ENCODE measurements around the gene MAP4.
"Not testable (repeated sequence)": the region's sequence is repeated elsewhere in the genome, so short reads cannot be mapped to it uniquely, and the experiment has no call there.

Gene MAP4

DNA sequence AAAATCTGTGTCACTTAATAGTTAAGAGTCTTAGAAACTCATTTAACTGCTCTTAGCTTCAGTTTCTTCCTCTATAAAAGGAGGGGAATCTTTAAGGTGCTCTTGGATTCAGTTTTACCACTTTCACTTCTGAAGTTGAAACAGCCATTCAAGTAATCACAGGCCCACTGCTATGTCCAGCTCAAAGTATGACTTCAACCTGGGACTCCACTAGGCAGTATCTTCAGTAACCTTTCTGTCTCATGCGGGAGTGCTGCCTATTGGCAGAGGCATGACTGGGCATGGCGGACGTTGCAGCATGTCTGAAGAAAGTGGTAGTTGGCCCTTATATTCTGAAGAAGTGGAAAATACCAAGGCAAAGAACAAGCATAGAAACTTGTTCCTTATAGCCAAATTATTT is 121.0 kb downstream of the MAP4 start:
- DNase-seq = no peak

DNA sequence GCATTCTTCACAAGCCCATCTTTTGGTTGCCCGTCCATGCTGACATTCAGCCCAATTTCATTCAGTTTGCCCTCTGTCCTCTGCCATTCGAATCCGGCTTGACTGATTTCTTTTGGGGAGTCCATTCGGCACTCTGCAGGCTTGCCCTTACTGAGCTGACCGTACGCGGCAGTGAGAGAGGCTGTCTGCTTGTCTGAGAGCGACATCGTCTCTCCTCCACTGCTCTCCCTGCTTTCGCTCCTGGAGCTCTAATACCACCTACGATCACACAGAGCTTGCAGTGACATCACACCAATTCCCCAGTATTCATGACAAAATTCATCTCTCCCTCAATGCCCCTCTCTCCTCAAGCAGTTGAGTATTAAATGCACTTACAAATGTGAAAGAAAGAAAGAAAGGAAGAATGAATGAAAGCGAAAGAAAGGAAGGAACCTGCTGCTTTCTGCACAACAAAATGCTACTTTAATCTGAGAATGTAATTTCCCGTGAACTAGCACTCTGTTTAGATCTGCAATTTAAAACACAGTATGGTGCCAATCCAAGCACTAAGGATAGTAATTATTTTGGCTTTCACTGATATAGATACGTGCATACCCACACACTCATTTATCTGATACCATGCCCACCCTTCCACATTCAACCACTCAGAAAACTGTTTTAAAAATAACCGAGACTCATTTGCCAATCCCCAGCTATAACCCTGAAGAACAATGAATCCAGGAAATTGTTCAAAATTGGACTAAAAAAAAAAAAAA is 123.8 kb downstream of the MAP4 start:
- no peak for DNase-seq

DNA sequence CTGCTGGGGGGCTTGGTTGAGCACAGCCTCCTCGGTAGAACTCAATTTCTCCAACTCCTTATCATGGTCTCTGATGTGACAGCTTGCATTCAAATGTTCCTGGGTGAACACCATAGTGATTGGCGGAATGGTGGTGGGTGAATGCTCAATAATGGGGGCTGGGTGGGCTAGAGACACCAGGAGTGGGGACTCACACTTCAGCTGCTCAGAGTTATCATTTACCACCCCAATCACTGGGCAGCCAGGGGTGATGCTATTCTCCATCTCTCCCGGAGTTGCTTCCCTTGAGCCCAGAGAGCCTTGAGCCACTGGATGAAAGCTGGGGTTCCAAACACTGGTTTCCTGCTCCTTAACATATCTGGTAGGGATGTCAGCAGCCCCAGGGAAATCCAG is 124.6 kb downstream of the MAP4 start:
- DNase-seq = no peak

DNA sequence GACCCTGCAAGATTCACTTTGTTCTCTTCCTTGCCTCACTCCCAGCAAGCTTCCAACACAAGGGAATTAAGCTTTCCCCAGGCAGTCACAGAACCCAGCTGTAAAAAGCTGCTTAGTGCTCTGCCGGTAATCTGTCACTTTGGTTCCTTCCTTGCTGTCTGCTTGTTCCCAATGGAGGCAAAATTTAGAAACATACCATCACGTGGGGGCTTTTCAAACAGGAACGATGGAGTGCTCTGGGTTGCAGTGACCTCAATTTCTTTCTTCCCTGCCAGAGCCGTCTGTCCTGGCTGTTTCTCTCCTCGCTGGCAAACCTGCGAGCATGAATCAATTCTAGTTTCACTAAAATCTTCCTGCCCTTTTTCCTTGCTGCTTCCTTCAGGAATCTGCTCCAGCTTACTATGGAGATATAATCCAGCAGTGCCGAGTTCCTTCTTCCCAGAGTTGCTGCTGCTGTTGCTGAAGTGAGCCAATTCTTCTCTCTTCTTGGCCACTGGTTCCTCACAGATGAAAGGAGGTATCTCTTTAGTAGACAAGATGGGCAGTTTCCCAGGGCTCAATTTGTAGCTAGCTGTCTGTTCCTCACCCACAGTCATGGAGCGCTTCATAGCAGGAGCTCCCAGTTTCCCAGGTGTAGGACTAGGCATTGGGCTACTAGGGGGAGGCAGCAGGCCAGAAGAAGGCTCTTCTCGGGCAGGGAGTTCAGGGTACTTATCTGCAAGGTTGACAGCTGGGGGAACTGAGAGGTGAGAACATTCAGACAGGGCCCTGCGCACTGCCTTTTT is 125.2 kb downstream of the MAP4 start:
- DNase-seq = no peak

- no peak for DNase-seq
Measured at GRCh38 chr3:47890126-47890827, 125.9 kb downstream of the MAP4 start.

DNA sequence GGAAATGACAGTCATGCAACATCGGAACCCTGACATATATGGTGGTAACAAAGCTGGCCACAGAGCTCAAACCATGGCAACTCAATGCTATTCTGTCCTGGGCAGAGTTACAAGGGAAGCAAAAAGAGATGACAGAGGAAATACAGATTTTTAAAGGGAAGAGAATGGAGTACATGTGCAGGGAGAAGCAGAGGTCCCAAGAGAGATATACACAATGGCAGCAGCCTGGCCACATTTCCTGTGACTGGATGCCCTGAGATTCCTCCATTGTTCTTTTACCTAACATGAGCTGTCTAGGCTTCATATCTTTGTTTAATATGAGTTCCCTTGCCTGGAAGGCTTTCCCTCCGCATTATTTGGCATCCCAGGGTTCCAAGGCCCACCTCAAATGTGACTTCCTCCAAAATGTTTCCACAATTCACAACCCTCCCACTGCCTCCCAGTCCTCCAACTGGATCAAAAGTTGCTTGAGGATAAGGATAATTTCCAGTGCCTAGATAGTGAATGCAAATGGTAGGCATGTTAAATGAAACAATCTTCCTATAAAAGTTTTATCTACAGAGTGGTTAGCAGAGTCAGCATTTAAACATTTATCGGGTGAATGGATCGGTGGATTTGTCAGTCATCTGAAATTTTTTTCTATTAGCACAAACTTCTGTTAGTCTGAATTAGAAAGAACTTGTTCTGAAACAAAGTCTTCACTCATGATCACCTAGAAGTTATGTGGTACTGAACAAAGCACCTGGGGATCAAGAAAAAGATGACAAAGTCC is 127.0 kb downstream of the MAP4 start:
- DNase-seq = no peak

- not testable (repeated sequence) for DNase-seq
Measured at GRCh38 chr3:47887991-47888390, 128.2 kb downstream of the MAP4 start.

GRCh38 chr3:47885168-47885567 is 131.0 kb downstream of the MAP4 start:
- DNase-seq = no peak

DNA sequence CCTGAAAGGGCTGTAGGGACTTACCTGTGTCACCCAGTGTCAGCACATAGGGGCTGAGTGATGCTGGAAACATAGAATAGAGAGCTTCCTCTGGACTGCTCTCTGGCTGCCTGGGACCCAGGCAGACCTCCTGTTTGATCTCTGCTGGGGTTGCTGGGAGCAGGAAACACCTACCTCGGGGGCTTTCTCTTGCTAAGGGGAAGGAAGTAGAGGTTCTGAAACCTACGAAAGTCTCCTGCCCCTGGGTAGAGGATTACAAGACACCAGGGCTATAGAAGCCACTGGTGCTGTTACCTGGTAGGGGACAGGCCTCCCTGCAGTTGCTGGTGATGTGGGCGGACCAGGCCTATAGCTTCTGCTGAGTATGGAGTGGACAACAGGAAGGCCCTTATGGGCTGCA is 131.6 kb downstream of the MAP4 start:
- no peak for DNase-seq

GRCh38 chr3:47882338-47882737 is 133.9 kb downstream of the MAP4 start:
- no peak for DNase-seq

- DNase-seq = no peak
Measured at GRCh38 chr3:47877719-47878118, 138.5 kb downstream of the MAP4 start.

GRCh38 chr3:47877290-47877689 is 138.9 kb downstream of the MAP4 start:
- no peak for DNase-seq

- no peak for DNase-seq
Measured at GRCh38 chr3:47874913-47875312, 141.3 kb downstream of the MAP4 start.

DNA sequence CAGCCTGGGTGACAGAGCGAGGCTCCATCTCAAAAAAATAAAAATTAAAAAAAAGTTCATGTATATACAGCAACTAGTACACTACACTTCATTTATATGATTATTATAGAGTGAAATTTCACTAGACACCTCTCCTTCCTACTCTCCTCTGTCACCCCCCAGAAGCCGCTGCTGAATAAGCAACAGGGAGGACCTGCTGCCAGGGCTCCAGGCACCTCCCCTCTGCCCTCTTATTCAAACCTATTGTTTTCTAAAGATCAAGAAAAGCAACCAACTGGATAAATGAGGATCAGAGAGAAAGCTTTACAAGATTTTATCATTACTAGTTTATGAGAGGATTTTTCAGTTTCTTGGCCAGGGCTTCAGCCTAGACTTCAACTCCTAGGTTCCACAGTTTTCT is 141.8 kb downstream of the MAP4 start:
- no peak for DNase-seq

DNA sequence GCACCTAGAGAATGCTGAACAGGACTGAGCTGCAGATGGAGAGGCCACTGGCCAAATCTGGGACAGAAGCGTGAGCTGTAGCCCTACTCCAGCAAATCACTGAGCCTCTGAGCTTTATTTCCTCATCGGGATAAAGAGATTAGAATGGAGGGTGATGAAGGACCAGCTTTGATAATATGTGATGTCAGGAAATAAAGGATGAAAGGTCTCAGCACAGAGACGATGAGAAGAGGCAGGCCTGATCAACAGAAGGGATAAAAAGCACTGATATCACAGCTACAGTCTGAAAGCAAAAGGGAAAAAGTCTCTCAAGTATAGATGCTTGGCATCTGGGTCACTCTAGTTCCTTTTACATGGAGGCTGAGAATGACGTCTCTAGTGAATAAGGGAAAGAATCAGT is 143.3 kb downstream of the MAP4 start:
- DNase-seq = no peak

- DNase-seq = no peak
Measured at GRCh38 chr3:47871389-47871788, 144.8 kb downstream of the MAP4 start.

GRCh38 chr3:47870702-47871260 is 145.4 kb downstream of the MAP4 start:
- DNase-seq = no peak

- no peak for DNase-seq
Measured at GRCh38 chr3:47870156-47870555, 146.1 kb downstream of the MAP4 start.

DNA sequence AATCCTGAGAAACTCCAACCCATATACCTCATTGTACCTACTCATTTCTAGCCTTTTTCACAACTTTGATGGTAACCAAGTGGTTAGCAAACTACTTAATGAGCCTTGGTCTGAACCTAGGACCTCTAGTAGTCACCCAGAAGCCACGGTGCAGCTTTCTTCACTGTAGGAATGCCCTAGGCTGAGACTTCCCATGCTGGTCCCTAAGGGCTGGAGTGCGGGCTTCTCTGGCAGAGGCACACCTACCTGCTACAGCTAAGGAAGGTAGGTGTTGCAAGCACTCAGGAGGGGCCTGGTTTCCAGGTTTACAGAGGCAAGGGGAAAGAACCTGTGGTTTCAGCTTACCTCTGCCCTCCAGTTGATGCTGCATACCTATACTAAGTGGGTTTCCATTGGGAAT is 147.9 kb downstream of the MAP4 start:
- no peak for DNase-seq

GRCh38 chr3:47867451-47868044 is 148.7 kb downstream of the MAP4 start:
- DNase-seq = no peak

- DNase-seq = no peak
Measured at GRCh38 chr3:47865192-47865591, 151.0 kb downstream of the MAP4 start.

- DNase-seq = no peak
Measured at GRCh38 chr3:47863391-47864128, 152.7 kb downstream of the MAP4 start.
